Measurements from ENCODE around the gene MARS1.

GRCh38 chr12:57438400-57438799 is 49.5 kb upstream of the MARS1 start:
- no peak for TF ChIP-seq EZH2 (optimal IDR thresholded peaks at IDR 0.05; ENCODE audit: low read depth, low read length)
- no peak for TF ChIP-seq CTCF (IDR thresholded peaks at IDR 0.05; ENCODE audit: low read length)
- no peak for TF ChIP-seq EZH2phosphoT487 (IDR thresholded peaks at IDR 0.05; ENCODE audit: low read length)
